Jurkat, Clone E6-1 (cell line): ENCODE results near the gene METTL27.
"Not testable (repeated sequence)": the region's sequence is repeated elsewhere in the genome, so short reads cannot be mapped to it uniquely, and the experiment has no call there.

Experiments used
- DNase-seq: peaks from one replicate; pipeline ENCODE4 v3.0.0-alpha.2; 2011; ENCODE audit warnings: low read depth, low spot score
- H3K4me3 ChIP-seq: 2 replicates; pipeline ENCODE4 v1.5.1; 2011; ENCODE audit warnings: mild to moderate bottlenecking, low read length, control low read depth, moderate library complexity

The METTL27 gene

DNA sequence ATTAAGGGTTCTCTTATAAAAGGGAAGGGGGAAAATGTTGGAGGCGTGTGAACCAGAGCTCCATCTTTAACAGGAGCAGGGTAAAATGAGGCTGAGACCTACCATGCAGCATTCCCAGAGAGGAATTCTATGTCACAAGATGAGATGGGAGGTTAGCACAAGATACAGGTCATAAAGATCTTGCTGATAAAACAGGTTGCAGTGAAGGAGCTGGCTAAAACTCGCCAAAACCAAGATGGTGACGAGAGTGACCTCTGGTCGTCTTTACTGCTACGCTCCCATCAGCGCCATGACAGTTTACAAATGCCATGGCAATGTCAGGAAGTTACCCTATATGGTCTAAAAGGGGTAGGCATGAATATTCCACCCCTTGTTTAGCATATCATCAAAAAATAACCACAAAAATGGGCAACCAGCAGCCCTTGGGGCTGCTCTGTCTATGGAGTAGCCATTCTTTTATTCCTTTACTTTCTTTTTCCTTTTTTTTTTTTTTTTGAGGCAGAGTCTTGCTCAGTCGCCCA, 51.1 kb downstream of the METTL27 start:
- not testable (repeated sequence) for DNase-seq, H3K4me3 ChIP-seq

DNA sequence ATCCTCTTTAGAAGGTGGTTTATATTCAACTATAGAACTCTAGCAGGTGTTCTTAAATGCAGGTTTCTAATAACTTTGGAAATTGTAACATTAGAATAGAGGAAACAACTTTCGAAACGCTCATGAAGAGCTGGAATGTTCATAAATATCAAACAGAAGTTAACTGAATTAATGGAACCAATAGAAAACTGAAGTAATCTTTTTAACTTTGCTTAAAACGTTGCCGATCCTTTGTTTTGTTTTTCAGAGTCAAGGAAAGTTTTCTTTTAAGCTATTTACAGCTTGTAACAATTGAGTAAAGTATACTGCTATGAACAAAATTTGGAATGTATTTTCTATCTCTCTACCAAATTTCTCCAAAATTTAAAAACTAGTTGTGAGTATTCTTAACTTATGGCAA, 53.3 kb downstream of the METTL27 start:
- no peak for DNase-seq
- H3K4me3 ChIP-seq = no peak overlapping the region

DNA sequence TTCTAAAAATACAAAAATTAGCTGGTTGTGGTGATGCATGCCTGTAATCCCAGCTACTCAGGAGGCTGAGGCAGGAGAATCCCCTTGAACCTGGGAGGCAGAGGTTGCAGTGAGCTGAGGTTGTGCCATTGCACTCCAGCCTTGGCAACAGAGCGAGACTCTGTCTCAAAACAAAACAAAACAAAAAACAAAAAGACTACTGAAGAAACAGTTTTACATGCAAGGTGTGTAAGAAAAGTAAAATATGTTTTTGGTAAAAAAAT, 54.6 kb downstream of the METTL27 start:
- DNase-seq, H3K4me3 ChIP-seq: not testable (repeated sequence)

DNA sequence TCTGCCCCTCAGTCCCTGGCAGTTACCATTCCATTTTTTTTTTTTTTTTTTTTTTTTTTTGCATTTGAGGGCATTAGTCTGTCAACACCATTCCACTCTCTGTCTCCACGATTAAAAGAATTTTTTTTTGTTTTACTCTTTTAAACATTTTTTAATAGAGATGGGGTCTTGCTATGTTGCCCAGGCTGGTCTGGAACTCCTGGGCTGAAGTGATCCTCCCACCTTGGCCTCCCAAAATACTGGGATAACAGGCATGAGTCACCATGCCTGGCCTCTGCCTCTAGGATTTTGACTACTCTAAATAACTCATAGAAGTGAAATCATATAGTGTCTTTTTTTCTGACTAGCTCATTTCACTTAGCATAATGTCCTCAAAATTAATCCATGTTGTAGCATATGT, 55.7 kb downstream of the METTL27 start:
- DNase-seq = no peak
- no peak overlapping the region for H3K4me3 ChIP-seq
